IPS DF 6.9 (cell line): ENCODE data around the gene RNF214.

Source experiments
- DNase-seq: peaks from one replicate; pipeline ENCODE4 v3.0.0-alpha.2; 2013; ENCODE audit warnings: low read depth, low spot score
- H3K27ac ChIP-seq: one replicate; pipeline ENCODE4 v1.5.1; 2013; ENCODE audit warnings: low read length, control low read depth
- H3K27me3 ChIP-seq: 2 replicates; pipeline ENCODE4 v1.6.1; 2013; ENCODE audit warnings: mild to moderate bottlenecking, low read length; ENCODE audit not compliant: control insufficient read depth, insufficient read depth
- H3K36me3 ChIP-seq: 2 replicates; pipeline ENCODE4 v1.6.1; 2013; ENCODE audit warnings: low read length; ENCODE audit not compliant: control insufficient read depth, insufficient read depth
- H3K4me1 ChIP-seq: 2 replicates; pipeline ENCODE4 v1.6.1; 2013; ENCODE audit warnings: low read length; ENCODE audit not compliant: control insufficient read depth, insufficient read depth
- H3K4me3 ChIP-seq: 2 replicates; pipeline ENCODE4 v1.5.1; 2013; ENCODE audit warnings: mild to moderate bottlenecking, low read length
- H3K9me3 ChIP-seq: 2 replicates; pipeline ENCODE4 v1.6.1; 2013; ENCODE audit warnings: low read length, inconsistent platforms; ENCODE audit not compliant: control insufficient read depth, insufficient read depth
- WGBS: extraction: QIAGEN DNeasy Blood & Tissue Kit; methylation state at CpG from one replicate; pipeline ENCODE4 v1.1.7; 2013; ENCODE audit warnings: mixed read lengths, missing lambda C conversion rate; ENCODE audit not compliant: insufficient read length, insufficient coverage; 5-methylcytosine and 5-hydroxymethylcytosine counted together

Gene RNF214

GRCh38 chr11:117217141-117218084 is 15.1 kb upstream of the RNF214 start:
- Histone ChIP-seq H3K4me3 (no peak overlapping the region), H3K4me1 (no peaks in the 10 kb centered on the region), H3K9me3 (no peaks in the 10 kb centered on the region), H3K27ac (no peak overlapping the region), H3K36me3 (peaks cover 15% of the 10 kb centered on the region; the same call in 1 of the 2 replicates), H3K27me3 (no peaks in the 10 kb centered on the region)
- no peak for DNase-seq
- WGBS = no CpG with 5 or more reads among the region's 11 CpGs

GRCh38 chr11:117218133-117218915 is 14.1 kb upstream of the RNF214 start:
- Histone ChIP-seq H3K4me3 (no peak overlapping the region), H3K9me3 (no peaks in the 10 kb centered on the region), H3K36me3 (peaks cover 15% of the 10 kb centered on the region; the same call in 1 of the 2 replicates), H3K27ac (no peak overlapping the region), H3K27me3 (no peaks in the 10 kb centered on the region), H3K4me1 (no peaks in the 10 kb centered on the region)
- WGBS = no CpG with 5 or more reads among the region's 15 CpGs
- DNase-seq = no peak

GRCh38 chr11:117219001-117219400 is 13.5 kb upstream of the RNF214 start:
- H3K36me3 ChIP-seq = peaks cover 15% of the 10 kb centered on the region; the same call in 1 of the 2 replicates
- no peaks in the 10 kb centered on the region for H3K27me3 ChIP-seq
- H3K4me1 ChIP-seq = no peaks in the 10 kb centered on the region
- WGBS = no CpG with 5 or more reads among the region's 9 CpGs
- no peaks in the 10 kb centered on the region for H3K9me3 ChIP-seq
- DNase-seq = no peak
- no peak overlapping the region for H3K4me3 ChIP-seq
- H3K27ac ChIP-seq = no peak overlapping the region

GRCh38 chr11:117219455-117219854 is 13.0 kb upstream of the RNF214 start:
- H3K4me1 ChIP-seq = no peaks in the 10 kb centered on the region
- no peaks in the 10 kb centered on the region for H3K27me3 ChIP-seq
- DNase-seq = no peak
- H3K9me3 ChIP-seq = no peaks in the 10 kb centered on the region
- H3K27ac ChIP-seq = no peak overlapping the region
- H3K36me3 ChIP-seq = peaks cover 15% of the 10 kb centered on the region; the same call in 1 of the 2 replicates
- H3K4me3 ChIP-seq = no peak overlapping the region
- WGBS = no CpG with 5 or more reads among the region's 8 CpGs

- no CpG with 5 or more reads among the region's 4 CpGs for WGBS
- DNase-seq = no peak
- Histone ChIP-seq H3K9me3 (no peaks in the 10 kb centered on the region), H3K4me3 (no peak overlapping the region), H3K27ac (no peak overlapping the region), H3K4me1 (no peaks in the 10 kb centered on the region), H3K27me3 (no peaks in the 10 kb centered on the region), H3K36me3 (peaks cover 15% of the 10 kb centered on the region; the same call in 1 of the 2 replicates)
These were observed 12.5 kb upstream of the RNF214 start for GRCh38 chr11:117219995-117220394.

GRCh38 chr11:117220568-117220967 is 11.9 kb upstream of the RNF214 start:
- H3K4me1 ChIP-seq = no peaks in the 10 kb centered on the region
- no peaks in the 10 kb centered on the region for H3K9me3 ChIP-seq
- H3K36me3 ChIP-seq = peaks cover 15% of the 10 kb centered on the region; the same call in 1 of the 2 replicates
- H3K27me3 ChIP-seq = no peaks in the 10 kb centered on the region
- H3K27ac ChIP-seq = no peak overlapping the region
- H3K4me3 ChIP-seq = no peak overlapping the region
- no peak for DNase-seq
- no CpG with 5 or more reads among the region's 9 CpGs for WGBS

GRCh38 chr11:117220999-117221774 is 11.3 kb upstream of the RNF214 start:
- Histone ChIP-seq H3K4me3 (no peak overlapping the region), H3K27me3 (no peaks in the 10 kb centered on the region), H3K27ac (no peak overlapping the region), H3K9me3 (no peaks in the 10 kb centered on the region), H3K36me3 (peaks cover 15% of the 10 kb centered on the region; the same call in 1 of the 2 replicates), H3K4me1 (no peaks in the 10 kb centered on the region)
- no CpG with 5 or more reads among the region's 7 CpGs for WGBS
- DNase-seq = no peak

- Histone ChIP-seq H3K9me3 (no peaks in the 10 kb centered on the region), H3K4me1 (no peaks in the 10 kb centered on the region), H3K27ac (no peak overlapping the region), H3K4me3 (no peak overlapping the region), H3K36me3 (peaks cover 16% of the 10 kb centered on the region), H3K27me3 (no peaks in the 10 kb centered on the region)
- DNase-seq = no peak
- no CpG with 5 or more reads among the region's 7 CpGs for WGBS
These were observed 10.5 kb upstream of the RNF214 start for GRCh38 chr11:117221775-117222517.

- Histone ChIP-seq H3K27ac (no peak overlapping the region), H3K27me3 (no peaks in the 10 kb centered on the region), H3K4me3 (no peak overlapping the region), H3K9me3 (no peaks in the 10 kb centered on the region), H3K36me3 (peaks cover 19% of the 10 kb centered on the region), H3K4me1 (no peaks in the 10 kb centered on the region)
- no peak for DNase-seq
- WGBS = no CpG with 5 or more reads among the region's 14 CpGs
These were observed 9.3 kb upstream of the RNF214 start for GRCh38 chr11:117222991-117223740.
